BLaER1 treated with 17β-estradiol and CSF1 and Interleukin-3, amounts not matched to agents 10 nM and 100 nM (cell line): ENCODE measurements around the gene PRPH.
"Not testable (repeated sequence)": the region's sequence is repeated elsewhere in the genome, so short reads cannot be mapped to it uniquely, and the experiment has no call there.

Experiments used
- H3K27ac ChIP-seq, 11 experiments: shearing (Covaris generic); formaldehyde crosslinking; 2 replicates each; pipeline ENCODE4 v1.8.1; 2022
- H3K27me3 ChIP-seq, 11 experiments: shearing (Covaris generic); formaldehyde crosslinking; 2 replicates each; pipeline ENCODE4 v1.8.1; 2022
- H3K36me3 ChIP-seq, 11 experiments: shearing (Covaris generic); formaldehyde crosslinking; 2 replicates each; pipeline ENCODE4 v1.8.1; 2022
- H3K4me1 ChIP-seq, 10 experiments: shearing (Covaris generic); formaldehyde crosslinking; 2 replicates each; pipeline ENCODE4 v1.8.1; 2022
- H3K4me2 ChIP-seq, 11 experiments: shearing (Covaris generic); formaldehyde crosslinking; 2 replicates each; pipeline ENCODE4 v1.8.1; 2022
- H3K4me3 ChIP-seq, 10 experiments: shearing (Covaris generic); formaldehyde crosslinking; 2 replicates each; pipeline ENCODE4 v1.8.1; 2022
- H3K9ac ChIP-seq, 11 experiments: shearing (Covaris generic); formaldehyde crosslinking; 2 replicates each; pipeline ENCODE4 v1.8.1; 2022
- H3K9me3 ChIP-seq, 11 experiments: shearing (Covaris generic); formaldehyde crosslinking; replicated peaks in 1 of 11; 2 replicates each; pipeline ENCODE4 v1.8.1; 2022
- H4K20me1 ChIP-seq, 11 experiments: shearing (Covaris generic); formaldehyde crosslinking; 2 replicates each; pipeline ENCODE4 v1.8.1; 2022
- Cebpa-rat ChIP-seq, 11 experiments: shearing (Covaris generic); IDR thresholded peaks; 2 replicates each; pipeline ENCODE4 v1.8.1; 2022

PRPH gene

DNA sequence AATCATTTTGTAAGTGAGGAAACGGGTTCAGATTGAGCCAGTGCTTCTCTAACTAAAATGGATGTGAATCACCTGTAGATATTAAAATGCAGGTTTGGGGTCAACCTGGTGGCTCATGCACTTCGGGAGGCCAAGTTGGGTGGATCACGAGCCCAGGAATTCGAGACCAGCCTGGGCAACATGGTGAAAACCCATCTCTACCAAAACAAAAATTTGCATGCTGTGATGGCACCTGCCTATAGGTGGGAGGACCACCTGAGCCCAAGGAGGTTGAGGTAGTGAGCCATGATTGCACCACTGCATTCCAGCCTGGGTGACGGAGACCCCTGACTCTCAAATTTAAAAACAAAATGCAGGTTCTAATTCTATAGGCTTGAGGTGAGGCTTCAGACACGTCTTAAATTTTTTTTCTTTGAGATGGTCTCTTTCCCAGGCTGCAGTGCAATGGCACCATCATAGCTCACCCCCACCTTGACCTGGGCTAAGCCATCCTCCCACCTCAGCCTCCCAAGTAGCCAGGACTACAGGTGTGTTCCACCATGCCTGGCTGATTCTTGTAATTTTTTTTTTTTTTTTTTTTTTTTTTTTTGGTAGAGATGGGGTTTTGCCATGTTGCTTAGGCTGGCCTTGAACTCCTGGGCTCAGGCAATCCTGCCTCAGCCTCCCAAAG is 21.1 kb upstream of the PRPH start:
- Histone ChIP-seq H4K20me1 (peaks cover 54 to 91% (median 74%) of the 10 kb centered on the region in 11 experiments; a peak in 21 of 22 replicates), H3K9me3 (no peaks in the 10 kb centered on the region), H3K36me3 (peaks cover 54 to 68% (median 61%) of the 10 kb centered on the region in 11 experiments), H3K4me2 (no peak overlapping the region), H3K9ac (no peak overlapping the region), H3K27ac (no peak overlapping the region), H3K27me3 (no peaks in the 10 kb centered on the region), H3K4me1 (peaks cover 0 to 27% (median 3%) of the 10 kb centered on the region in 10 experiments; a peak in 9 of 20 replicates), H3K4me3 (no peak overlapping the region)
- no peak for TF ChIP-seq Cebpa-rat (IDR thresholded peaks at IDR 0.05)

- H3K4me3 ChIP-seq = no peak overlapping the region
- no peak overlapping the region for H3K9ac ChIP-seq
- H3K36me3 ChIP-seq = peaks cover 47 to 61% (median 55%) of the 10 kb centered on the region in 11 experiments
- no peak for TF ChIP-seq Cebpa-rat (IDR thresholded peaks at IDR 0.05)
- H3K4me2 ChIP-seq = no peak overlapping the region
- peaks cover 0 to 22% (median 2%) of the 10 kb centered on the region in 10 experiments; a peak in 13 of 20 replicates for H3K4me1 ChIP-seq
- no peaks in the 10 kb centered on the region for H3K9me3 ChIP-seq
- H3K27me3 ChIP-seq = no peaks in the 10 kb centered on the region
- H3K27ac ChIP-seq = no peak overlapping the region
- peaks cover 50 to 84% (median 68%) of the 10 kb centered on the region in 11 experiments; a peak in 21 of 22 replicates for H4K20me1 ChIP-seq
Observed at GRCh38 chr12:49274396-49275069, 20.4 kb upstream of the PRPH start.

DNA sequence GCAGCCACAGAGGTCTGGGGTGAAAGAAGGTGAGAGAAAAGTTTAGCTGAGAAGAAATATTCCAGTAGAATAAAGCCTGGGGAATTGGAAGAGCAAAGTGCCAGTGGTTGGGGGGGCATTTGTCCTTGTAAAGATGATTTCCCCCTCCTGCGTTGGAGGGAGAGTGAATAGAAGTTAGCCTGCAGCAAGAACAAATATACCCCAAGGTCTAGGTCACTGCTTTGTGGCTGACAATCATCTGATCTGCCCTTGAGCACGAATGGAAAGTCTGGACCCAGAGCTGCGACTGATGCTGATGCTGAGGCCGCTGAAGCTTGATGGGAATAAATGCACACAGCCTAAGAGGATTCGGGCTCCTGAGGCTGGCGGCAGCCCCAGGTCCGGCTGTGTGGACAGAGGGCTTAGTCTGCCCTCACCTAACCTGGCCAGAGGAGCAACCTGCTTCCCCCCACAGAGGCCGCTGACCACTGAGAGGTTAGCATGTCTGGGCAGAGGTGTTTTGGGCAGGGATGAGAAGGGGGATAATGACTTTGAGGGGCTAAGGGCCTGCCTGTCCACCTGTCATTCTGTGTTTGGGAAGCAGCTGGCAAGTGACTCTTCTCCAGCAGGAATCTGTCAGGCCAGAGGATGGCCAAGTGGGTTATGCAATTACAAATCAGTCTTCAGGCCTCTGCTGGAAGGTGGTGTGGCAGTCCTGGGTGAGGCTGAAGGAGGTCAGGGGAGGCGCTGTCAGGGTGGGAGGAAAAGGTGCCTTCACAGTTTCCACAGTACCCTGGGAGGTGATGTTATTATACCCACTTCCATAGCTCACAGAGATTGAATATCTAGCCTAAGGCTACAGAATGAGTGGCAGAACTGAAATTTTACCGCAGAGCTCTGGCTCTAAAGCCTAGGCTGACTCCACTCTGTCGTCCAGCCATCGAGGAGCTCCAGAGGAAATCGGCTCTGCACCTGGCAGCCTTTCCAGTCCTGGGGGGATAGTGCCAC is 18.4 kb upstream of the PRPH start:
- H3K4me3 ChIP-seq = no peak overlapping the region
- H3K4me2 ChIP-seq = no peak overlapping the region
- peaks cover 15 to 27% (median 20%) of the 10 kb centered on the region in 10 experiments for H3K4me1 ChIP-seq
- H3K9me3 ChIP-seq = no peaks in the 10 kb centered on the region
- no peak for TF ChIP-seq Cebpa-rat (IDR thresholded peaks at IDR 0.05)
- H3K36me3 ChIP-seq = peaks cover 26 to 41% (median 34%) of the 10 kb centered on the region in 11 experiments
- no peaks in the 10 kb centered on the region for H3K27me3 ChIP-seq
- H3K9ac ChIP-seq = peak overlapping the region in 1 of 11 experiments; percentile 33; a peak in 1 of 22 replicates
- H3K27ac ChIP-seq = no peak overlapping the region
- peaks cover 30 to 63% (median 47%) of the 10 kb centered on the region in 11 experiments; a peak in 21 of 22 replicates for H4K20me1 ChIP-seq

GRCh38 chr12:49277466-49277865 is 17.5 kb upstream of the PRPH start:
- H3K36me3 ChIP-seq = peaks cover 20 to 32% (median 28%) of the 10 kb centered on the region in 11 experiments
- no peak for TF ChIP-seq Cebpa-rat (IDR thresholded peaks at IDR 0.05)
- H3K27me3 ChIP-seq = no peaks in the 10 kb centered on the region
- no peak overlapping the region for H3K4me2 ChIP-seq
- no peak overlapping the region for H3K27ac ChIP-seq
- peaks cover 14 to 31% (median 25%) of the 10 kb centered on the region in 10 experiments for H3K4me1 ChIP-seq
- peak overlapping the region in 1 of 11 experiments; percentile 33; a peak in 1 of 22 replicates for H3K9ac ChIP-seq
- peaks cover 26 to 55% (median 41%) of the 10 kb centered on the region in 11 experiments; a peak in 20 of 22 replicates for H4K20me1 ChIP-seq
- no peaks in the 10 kb centered on the region for H3K9me3 ChIP-seq
- H3K4me3 ChIP-seq = no peak overlapping the region

GRCh38 chr12:49279706-49280159 is 15.2 kb upstream of the PRPH start:
- no peak for TF ChIP-seq Cebpa-rat (IDR thresholded peaks at IDR 0.05)
- peaks cover 14 to 31% (median 25%) of the 10 kb centered on the region in 10 experiments for H3K4me1 ChIP-seq
- peaks cover 0 to 9% (median 5%) of the 10 kb centered on the region in 11 experiments; a peak in 13 of 22 replicates for H3K36me3 ChIP-seq
- H3K27me3 ChIP-seq = no peaks in the 10 kb centered on the region
- no peak overlapping the region for H3K9ac ChIP-seq
- H3K27ac ChIP-seq = no peak overlapping the region
- peaks cover 5 to 32% (median 19%) of the 10 kb centered on the region in 11 experiments; a peak in 19 of 22 replicates for H4K20me1 ChIP-seq
- H3K4me2 ChIP-seq = peak overlapping the region in 9 of 11 experiments; percentile 18 to 62 (median 42); a peak in 9 of 22 replicates
- no peak overlapping the region for H3K4me3 ChIP-seq
- H3K9me3 ChIP-seq = no peaks in the 10 kb centered on the region

DNA sequence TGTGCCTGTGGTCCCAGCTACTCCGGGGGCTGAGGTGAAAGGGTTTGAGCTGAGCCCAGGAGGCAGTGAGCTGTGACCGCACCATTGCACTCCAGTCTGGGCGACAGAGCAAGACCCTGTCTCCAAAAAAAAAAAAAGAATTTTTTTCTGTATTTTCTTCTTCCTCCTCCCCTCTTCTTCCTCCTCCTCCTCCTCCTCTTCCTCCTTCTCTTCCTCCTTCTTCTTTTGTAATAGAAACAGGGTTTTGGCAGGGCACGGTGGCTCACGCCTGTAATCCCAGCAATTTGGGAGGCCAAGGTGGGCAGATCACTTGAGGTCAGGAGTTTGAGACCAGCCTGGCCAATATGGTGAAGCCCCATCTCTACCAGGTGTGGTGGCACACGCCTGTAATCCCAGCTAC is 14.4 kb upstream of the PRPH start:
- Histone ChIP-seq H3K9ac (peak overlapping the region in 1 of 11 experiments; percentile 29; a peak in 1 of 22 replicates), H3K4me2 (peak overlapping the region; percentile 18 to 62 (median 42); a peak in 18 of 22 replicates), H3K4me1 (peaks cover 14 to 31% (median 25%) of the 10 kb centered on the region in 10 experiments), H4K20me1 (peaks cover 0 to 24% (median 11%) of the 10 kb centered on the region in 11 experiments; a peak in 19 of 22 replicates)
- not testable (repeated sequence) for H3K9me3 ChIP-seq, H3K27ac ChIP-seq, H3K36me3 ChIP-seq, H3K27me3 ChIP-seq, H3K4me3 ChIP-seq

DNA sequence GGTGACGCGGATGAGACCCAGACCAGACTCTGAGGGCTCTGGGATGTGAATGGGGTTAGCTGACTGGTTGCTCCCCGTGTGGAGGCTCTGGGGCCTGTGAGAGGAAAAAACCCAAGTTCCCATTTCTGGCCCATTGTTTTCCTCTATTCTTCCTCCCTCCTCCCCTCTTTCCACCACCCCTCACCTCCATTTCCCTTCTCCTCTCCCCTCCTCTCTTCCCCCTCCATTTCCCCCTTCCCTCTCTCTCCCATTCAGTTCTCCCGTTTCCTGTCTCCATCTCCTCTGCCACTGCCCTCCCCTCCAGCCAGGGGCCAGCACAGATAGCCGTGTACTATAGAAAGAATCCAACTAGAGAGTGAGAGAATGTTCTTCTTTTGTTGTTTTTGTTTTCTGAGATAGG is 12.6 kb upstream of the PRPH start:
- Histone ChIP-seq H3K4me3 (no peak overlapping the region), H3K27me3 (no peaks in the 10 kb centered on the region), H3K4me1 (peaks cover 14 to 28% (median 25%) of the 10 kb centered on the region in 10 experiments), H3K27ac (no peak overlapping the region), H3K9me3 (no peaks in the 10 kb centered on the region), H3K9ac (no peak overlapping the region), H4K20me1 (peaks cover 0 to 6% (median 0%) of the 10 kb centered on the region in 11 experiments; a peak in 3 of 22 replicates), H3K4me2 (peak overlapping the region in 2 of 11 experiments; percentile 7 to 37; a peak in 1 of 22 replicates), H3K36me3 (no peaks in the 10 kb centered on the region)
- TF ChIP-seq Cebpa-rat (IDR thresholded peaks at IDR 0.05) = no peak

DNA sequence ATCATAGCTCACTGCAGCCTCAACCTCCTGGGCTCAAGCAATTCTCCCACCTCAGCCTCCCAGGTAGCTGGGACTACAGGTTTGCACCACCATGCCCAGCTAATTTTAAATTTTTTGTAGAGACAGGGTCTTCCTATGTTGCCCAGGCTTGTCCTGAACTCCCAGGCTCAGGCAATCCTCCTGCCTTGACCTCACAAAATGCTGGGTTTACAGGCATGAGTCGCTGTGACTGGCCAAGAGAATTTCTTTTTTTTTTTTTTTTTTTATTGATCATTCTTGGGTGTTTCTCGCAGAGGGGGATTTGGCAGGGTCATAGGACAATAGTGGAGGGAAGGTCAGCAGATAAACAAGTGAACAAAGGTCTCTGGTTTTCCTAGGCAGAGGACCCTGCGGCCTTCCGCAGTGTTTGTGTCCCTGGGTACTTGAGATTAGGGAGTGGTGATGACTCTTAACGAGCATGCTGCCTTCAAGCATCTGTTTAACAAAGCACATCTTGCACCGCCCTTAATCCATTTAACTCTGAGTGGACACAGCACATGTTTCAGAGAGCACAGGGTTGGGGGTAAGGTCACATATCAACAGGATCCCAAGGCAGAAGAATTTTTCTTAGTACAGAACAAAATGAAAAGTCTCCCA is 12.1 kb upstream of the PRPH start:
- not testable (repeated sequence) for H3K9me3 ChIP-seq

More for the DNA sequence above, 12.1 kb upstream of the PRPH start:
- not testable (repeated sequence) for H3K27me3 ChIP-seq, H3K9ac ChIP-seq, H3K36me3 ChIP-seq, H3K4me2 ChIP-seq, H4K20me1 ChIP-seq, H3K27ac ChIP-seq, H3K4me3 ChIP-seq
- H3K4me1 ChIP-seq = peaks cover 14 to 27% (median 25%) of the 10 kb centered on the region in 10 experiments
